Panc1 (cell line): ENCODE data around the gene KIF4A.

Source experiments
- POLR2AphosphoS5 ChIP-seq: IDR thresholded peaks from 2 replicates; pipeline ENCODE4 v1.6.1; 2012; ENCODE audit warnings: mild to moderate bottlenecking, low read depth, low read length, moderate library complexity
- REST ChIP-seq, 2 experiments: IDR thresholded peaks; 2 replicates each; pipeline ENCODE4 v1.6.1; 2011 to 2012; ENCODE audit warnings: low read depth in 2 of 2, control low read depth in 1 of 2, low read length in 1 of 2, mild to moderate bottlenecking in 1 of 2, moderate library complexity in 1 of 2; ENCODE audit not compliant: insufficient read depth in 1 of 2
- SIN3A ChIP-seq: IDR thresholded peaks from 2 replicates; pipeline ENCODE4 v1.6.1; 2012; ENCODE audit warnings: low read depth, mild to moderate bottlenecking, low read length, moderate library complexity, borderline replicate concordance; ENCODE audit not compliant: insufficient read depth
- TF ChIP-seq, protein P1 (sequence below): fragments of 450-650 bp; IDR thresholded peaks from 2 replicates; pipeline ENCODE4 v1.5.1; 2017; ENCODE audit warnings: mild to moderate bottlenecking

DNA sequence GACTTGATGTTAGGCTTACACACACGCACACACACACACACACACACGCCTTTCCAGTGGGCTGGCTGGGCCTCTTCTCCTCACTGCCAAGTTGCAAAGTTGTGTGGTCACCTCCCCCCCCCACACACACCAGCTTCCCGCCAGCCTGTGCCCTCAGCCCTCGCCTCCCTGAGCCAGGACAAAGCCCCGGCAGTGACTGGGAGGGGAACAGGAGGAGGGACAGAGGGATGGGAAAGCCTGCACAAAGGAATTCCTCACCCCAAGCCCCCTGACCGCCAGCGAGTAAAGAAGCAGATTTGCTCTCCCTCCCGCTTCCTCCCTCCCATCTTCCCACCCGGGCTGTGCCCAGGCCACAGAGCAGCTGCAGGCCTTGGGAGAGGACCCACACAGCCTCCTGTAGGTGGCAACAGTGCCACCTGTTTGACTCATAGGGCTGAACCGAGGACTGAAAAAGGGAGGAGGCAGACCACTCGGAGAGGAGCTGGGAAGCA is 133.0 kb downstream of the KIF4A start, which contains the start of gene GDPD2:
- TF ChIP-seq, protein P1, sequence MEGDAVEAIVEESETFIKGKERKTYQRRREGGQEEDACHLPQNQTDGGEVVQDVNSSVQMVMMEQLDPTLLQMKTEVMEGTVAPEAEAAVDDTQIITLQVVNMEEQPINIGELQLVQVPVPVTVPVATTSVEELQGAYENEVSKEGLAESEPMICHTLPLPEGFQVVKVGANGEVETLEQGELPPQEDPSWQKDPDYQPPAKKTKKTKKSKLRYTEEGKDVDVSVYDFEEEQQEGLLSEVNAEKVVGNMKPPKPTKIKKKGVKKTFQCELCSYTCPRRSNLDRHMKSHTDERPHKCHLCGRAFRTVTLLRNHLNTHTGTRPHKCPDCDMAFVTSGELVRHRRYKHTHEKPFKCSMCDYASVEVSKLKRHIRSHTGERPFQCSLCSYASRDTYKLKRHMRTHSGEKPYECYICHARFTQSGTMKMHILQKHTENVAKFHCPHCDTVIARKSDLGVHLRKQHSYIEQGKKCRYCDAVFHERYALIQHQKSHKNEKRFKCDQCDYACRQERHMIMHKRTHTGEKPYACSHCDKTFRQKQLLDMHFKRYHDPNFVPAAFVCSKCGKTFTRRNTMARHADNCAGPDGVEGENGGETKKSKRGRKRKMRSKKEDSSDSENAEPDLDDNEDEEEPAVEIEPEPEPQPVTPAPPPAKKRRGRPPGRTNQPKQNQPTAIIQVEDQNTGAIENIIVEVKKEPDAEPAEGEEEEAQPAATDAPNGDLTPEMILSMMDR: peak; percentile 60
- TF ChIP-seq POLR2AphosphoS5 (no peak), REST (IDR thresholded peaks at IDR 0.05; ENCODE audit: insufficient read depth in 1 of 2, low read depth in 2 of 2, low read length in 1 of 2) (no peak), SIN3A (no peak)
